H9 (cell line): Measurements from ENCODE around the gene YBX1. TPM values are rescaled to one million over a fixed set of nuclear protein-coding genes. Genes with fewer than 3 reads are reported as not detected.

Experiments
- DNase-seq: peaks from one replicate; pipeline ENCODE4 v3.0.0-alpha.2; 2017
- H2AFZ ChIP-seq: one replicate; pipeline ENCODE4 v1.6.1; 2013; ENCODE audit warnings: mild to moderate bottlenecking, low read length, control low read depth, moderate library complexity
- H2AK5ac ChIP-seq: 2 replicates; pipeline ENCODE4 v1.6.1; 2013; ENCODE audit warnings: low read length, control low read depth, mixed read lengths; ENCODE audit not compliant: insufficient read length
- H2BK120ac ChIP-seq: one replicate; pipeline ENCODE4 v1.6.1; 2013; ENCODE audit warnings: low read depth, mild to moderate bottlenecking, low read length, control low read depth, inconsistent platforms; ENCODE audit not compliant: poor library complexity, severe bottlenecking
- H2BK12ac ChIP-seq: 2 replicates; pipeline ENCODE4 v1.6.1; 2013; ENCODE audit warnings: low read length, control low read depth, mixed read lengths, low read depth; ENCODE audit not compliant: insufficient read length
- H2BK15ac ChIP-seq: 2 replicates; pipeline ENCODE4 v1.6.1; 2013; ENCODE audit warnings: low read depth, low read length, control low read depth
- H2BK20ac ChIP-seq: one replicate; pipeline ENCODE4 v1.6.1; 2013; ENCODE audit warnings: low read depth, mild to moderate bottlenecking, low read length, control low read depth, inconsistent platforms; ENCODE audit not compliant: poor library complexity, severe bottlenecking
- H2BK5ac ChIP-seq: 2 replicates; pipeline ENCODE4 v1.6.1; 2013; ENCODE audit warnings: low read length, control low read depth, mixed read lengths; ENCODE audit not compliant: insufficient read length
- H3K14ac ChIP-seq: 2 replicates; pipeline ENCODE4 v1.6.1; 2013; ENCODE audit warnings: low read length, control low read depth; ENCODE audit not compliant: insufficient read depth
- H3K18ac ChIP-seq: 2 replicates; pipeline ENCODE4 v1.6.1; 2013; ENCODE audit warnings: low read depth, mild to moderate bottlenecking, mixed read lengths, low read length, control low read depth; ENCODE audit not compliant: insufficient read length
- H3K23ac ChIP-seq: 2 replicates; pipeline ENCODE4 v1.6.1; 2013; ENCODE audit warnings: low read length, control low read depth, mixed read lengths, low read depth; ENCODE audit not compliant: insufficient read length
- H3K23me2 ChIP-seq: 2 replicates; pipeline ENCODE4 v1.6.1; 2013; ENCODE audit warnings: low read depth, mild to moderate bottlenecking, mixed read lengths, low read length, control low read depth; ENCODE audit not compliant: insufficient read length, poor library complexity, severe bottlenecking
- H3K27ac ChIP-seq: 2 replicates; pipeline ENCODE4 v1.5.1; 2013; ENCODE audit warnings: low read length, control low read depth, mixed read lengths, low read depth; ENCODE audit not compliant: insufficient read length
- H3K27me3 ChIP-seq: 2 replicates; pipeline ENCODE4 v1.6.1; 2013; ENCODE audit warnings: low read length, control low read depth, inconsistent platforms; ENCODE audit not compliant: insufficient read depth
- H3K4ac ChIP-seq: 2 replicates; pipeline ENCODE4 v1.6.1; 2013; ENCODE audit warnings: low read depth, mild to moderate bottlenecking, control low read depth, inconsistent platforms, low read length, moderate library complexity
- H3K4me1 ChIP-seq: 2 replicates; pipeline ENCODE4 v1.6.1; 2013; ENCODE audit warnings: low read length, control low read depth, inconsistent platforms; ENCODE audit not compliant: insufficient read depth
- H3K4me2 ChIP-seq: 2 replicates; pipeline ENCODE4 v1.6.1; 2013; ENCODE audit warnings: low read length, control low read depth, mixed read lengths; ENCODE audit not compliant: insufficient read length, insufficient read depth
- H3K56ac ChIP-seq: 2 replicates; pipeline ENCODE4 v1.6.1; 2013; ENCODE audit warnings: low read depth, mild to moderate bottlenecking, mixed read lengths, low read length, control low read depth; ENCODE audit not compliant: insufficient read length
- H3K79me1 ChIP-seq: 2 replicates; pipeline ENCODE4 v1.6.1; 2013; ENCODE audit warnings: low read depth, mild to moderate bottlenecking, moderate library complexity, low read length, control low read depth, inconsistent platforms; ENCODE audit not compliant: insufficient read depth, poor library complexity, severe bottlenecking
- H3K79me2 ChIP-seq: 2 replicates; pipeline ENCODE4 v1.6.1; 2013; ENCODE audit warnings: low read length, control low read depth, inconsistent platforms; ENCODE audit not compliant: insufficient read depth
- H3K9ac ChIP-seq: 2 replicates; pipeline ENCODE4 v1.6.1; 2013; ENCODE audit warnings: low read length, control low read depth, mixed read lengths; ENCODE audit not compliant: insufficient read length; ENCODE audit errors: extremely low read depth
- H3K9me3 ChIP-seq: one replicate; pipeline ENCODE4 v1.6.1; 2013; ENCODE audit warnings: low read depth, low read length, inconsistent platforms; ENCODE audit not compliant: control insufficient read depth
- H3T11ph ChIP-seq: one replicate; pipeline ENCODE4 v1.6.1; 2013; ENCODE audit warnings: mild to moderate bottlenecking, low read length, control low read depth, inconsistent platforms
- H4K20me1 ChIP-seq: one replicate; pipeline ENCODE4 v1.6.1; 2013; ENCODE audit not compliant: control insufficient read depth, insufficient read length, insufficient read depth
- H4K5ac ChIP-seq: 2 replicates; pipeline ENCODE4 v1.6.1; 2013; ENCODE audit warnings: low read depth, mild to moderate bottlenecking, mixed read lengths, low read length, control low read depth; ENCODE audit not compliant: insufficient read length
- H4K8ac ChIP-seq: replicated peaks from 2 replicates; pipeline ENCODE4 v1.6.1; 2013; ENCODE audit warnings: low read length, control low read depth, mixed read lengths, low read depth; ENCODE audit not compliant: insufficient read length
- H4K91ac ChIP-seq: 2 replicates; pipeline ENCODE4 v1.6.1; 2013; ENCODE audit warnings: low read depth, mild to moderate bottlenecking, moderate library complexity, mixed read lengths, low read length, control low read depth; ENCODE audit not compliant: insufficient read length
- H3K27ac Mint-ChIP-seq, 3 experiments: 2 replicates in 2 of 3; 3 replicates in 1 of 3; pipeline ENCODE4 v1.8.0; 2020 to 2021; ENCODE audit warnings: mixed read lengths in 3 of 3, mild to moderate bottlenecking in 1 of 3, moderate library complexity in 1 of 3
- H3K27me3 Mint-ChIP-seq: 2 replicates; pipeline ENCODE4 v1.8.0; 2021; ENCODE audit warnings: low read depth, mild to moderate bottlenecking, moderate library complexity, mixed read lengths
- H3K36me3 Mint-ChIP-seq, 3 experiments: 2 replicates in 2 of 3; 3 replicates in 1 of 3; pipeline ENCODE4 v1.8.0; 2020 to 2021; ENCODE audit warnings: low read depth in 3 of 3, mixed read lengths in 3 of 3; ENCODE audit not compliant: insufficient read depth in 1 of 3
- H3K4me1 Mint-ChIP-seq, 2 experiments: 2 replicates each; pipeline ENCODE4 v1.8.0; 2020; ENCODE audit warnings: mixed read lengths in 2 of 2
- H3K4me3 Mint-ChIP-seq, 2 experiments: 2 replicates in 1 of 2; 3 replicates in 1 of 2; pipeline ENCODE4 v1.8.0; 2020 to 2021; ENCODE audit warnings: mild to moderate bottlenecking in 2 of 2, mixed read lengths in 2 of 2, moderate library complexity in 1 of 2
- H3K9me3 Mint-ChIP-seq, 2 experiments: 2 replicates in 1 of 2; 3 replicates in 1 of 2; pipeline ENCODE4 v1.8.0; 2020; ENCODE audit warnings: mild to moderate bottlenecking in 2 of 2, mixed read lengths in 2 of 2, moderate library complexity in 1 of 2
- WGBS: extraction: QIAGEN DNeasy Blood & Tissue Kit; methylation state at CpG from one replicate; pipeline ENCODE4 v1.1.7; 2013; ENCODE audit warnings: missing lambda C conversion rate, low lambda C conversion rate, mixed read lengths; ENCODE audit not compliant: insufficient read length; ENCODE audit errors: extremely low coverage; 5-methylcytosine and 5-hydroxymethylcytosine counted together
- total RNA-seq: library from RNA; stranded (reverse); gene quantifications from 2 replicates; pipeline ENCODE4 v1.2.1, GENCODE V29; 2021
- TF ChIP-seq, protein P1 (sequence below): fragments of 200-600 bp; sonication (generic); conservative IDR thresholded peaks from 3 replicates; pipeline ENCODE4 v1.8.0; 2021; ENCODE audit warnings: antibody characterized with exemption, mild to moderate bottlenecking

Gene YBX1
- total RNA-seq, 1 experiment from 2014 or later, result 1,019 TPM

DNA sequence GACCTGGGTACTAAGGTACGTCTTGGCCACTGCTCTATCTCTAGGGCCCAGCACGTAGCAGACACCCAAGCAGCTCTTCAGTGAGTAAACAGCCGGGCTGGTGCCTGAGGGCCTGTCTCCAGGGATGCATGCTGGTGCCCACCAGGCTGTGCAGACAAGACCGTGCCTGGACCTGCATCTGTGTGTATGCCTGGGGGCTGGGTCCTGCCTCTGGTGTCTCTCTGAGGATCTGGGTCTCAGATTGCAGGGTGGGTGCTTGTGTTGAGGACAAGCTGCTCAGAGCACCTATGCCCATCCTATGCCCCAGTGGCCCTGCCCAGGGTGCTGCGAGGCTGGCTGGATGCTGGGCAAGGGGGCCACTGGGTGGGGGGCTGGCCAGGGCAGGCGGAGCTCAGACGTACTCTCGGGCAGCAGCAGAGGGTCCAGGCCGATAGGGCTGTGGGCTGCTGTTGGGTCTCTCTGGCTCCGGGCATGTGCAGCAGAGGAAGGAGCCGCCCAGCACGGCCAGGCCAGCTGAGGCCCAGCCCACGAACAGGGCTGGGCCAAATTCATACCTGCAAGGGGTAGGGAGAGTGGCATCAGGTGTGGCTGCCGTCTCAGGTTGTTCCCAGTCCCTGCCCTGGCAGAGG, 53.4 kb downstream of the YBX1 start:
- no peak overlapping the region for H3K4me3 Mint-ChIP-seq
- H4K20me1 ChIP-seq, result no peaks in the 10 kb centered on the region
- H4K91ac ChIP-seq, result no peak overlapping the region
- no peak overlapping the region for H3K27ac Mint-ChIP-seq
- no peak overlapping the region for H2BK5ac ChIP-seq
- no CpG with 5 or more reads among the region's 14 CpGs for WGBS
- peaks cover 0 to 3% (median 0%) of the 10 kb centered on the region in 3 experiments; a peak in 2 of 7 replicates for H3K36me3 Mint-ChIP-seq
- H3K4me1 Mint-ChIP-seq, result peaks cover 25 to 41% of the 10 kb centered on the region in 2 experiments
- H4K5ac ChIP-seq, result no peak overlapping the region
- no peak overlapping the region for H3K4me2 ChIP-seq
- H3K79me2 ChIP-seq, result no peaks in the 10 kb centered on the region
- no peak overlapping the region for H2AK5ac ChIP-seq
- H3K27ac ChIP-seq, result no peak overlapping the region
- H3K79me1 ChIP-seq, result no peaks in the 10 kb centered on the region
- no peak overlapping the region for H3K56ac ChIP-seq
- TF ChIP-seq, protein P1, sequence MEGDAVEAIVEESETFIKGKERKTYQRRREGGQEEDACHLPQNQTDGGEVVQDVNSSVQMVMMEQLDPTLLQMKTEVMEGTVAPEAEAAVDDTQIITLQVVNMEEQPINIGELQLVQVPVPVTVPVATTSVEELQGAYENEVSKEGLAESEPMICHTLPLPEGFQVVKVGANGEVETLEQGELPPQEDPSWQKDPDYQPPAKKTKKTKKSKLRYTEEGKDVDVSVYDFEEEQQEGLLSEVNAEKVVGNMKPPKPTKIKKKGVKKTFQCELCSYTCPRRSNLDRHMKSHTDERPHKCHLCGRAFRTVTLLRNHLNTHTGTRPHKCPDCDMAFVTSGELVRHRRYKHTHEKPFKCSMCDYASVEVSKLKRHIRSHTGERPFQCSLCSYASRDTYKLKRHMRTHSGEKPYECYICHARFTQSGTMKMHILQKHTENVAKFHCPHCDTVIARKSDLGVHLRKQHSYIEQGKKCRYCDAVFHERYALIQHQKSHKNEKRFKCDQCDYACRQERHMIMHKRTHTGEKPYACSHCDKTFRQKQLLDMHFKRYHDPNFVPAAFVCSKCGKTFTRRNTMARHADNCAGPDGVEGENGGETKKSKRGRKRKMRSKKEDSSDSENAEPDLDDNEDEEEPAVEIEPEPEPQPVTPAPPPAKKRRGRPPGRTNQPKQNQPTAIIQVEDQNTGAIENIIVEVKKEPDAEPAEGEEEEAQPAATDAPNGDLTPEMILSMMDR, result no peak
- no peak overlapping the region for H2BK120ac ChIP-seq
- no peak overlapping the region for H4K8ac ChIP-seq
- H3K23me2 ChIP-seq, result no peaks in the 10 kb centered on the region
- no peak overlapping the region for H3K23ac ChIP-seq
- H2BK12ac ChIP-seq, result no peak overlapping the region
- no peaks in the 10 kb centered on the region; the same call in 1 of the 2 replicates for H3K27me3 Mint-ChIP-seq
- no peaks in the 10 kb centered on the region; the same call in 1 of the 2 replicates for H3K4me1 ChIP-seq
- H3K14ac ChIP-seq, result no peak overlapping the region
- H3K9ac ChIP-seq, result no peak overlapping the region
- no peak overlapping the region for H3K18ac ChIP-seq
- no peak overlapping the region for H2BK20ac ChIP-seq
- no peaks in the 10 kb centered on the region for H3K9me3 ChIP-seq
- no peak overlapping the region for H3T11ph ChIP-seq
- H3K27me3 ChIP-seq, result no peaks in the 10 kb centered on the region
- no peaks in the 10 kb centered on the region for H3K9me3 Mint-ChIP-seq
- no peak overlapping the region for H2BK15ac ChIP-seq
- no peak overlapping the region for H3K4ac ChIP-seq
- no peak overlapping the region for H2AFZ ChIP-seq
- DNase-seq, result no peak
